ENCODE measurements around the gene EEF1E1.

DNA sequence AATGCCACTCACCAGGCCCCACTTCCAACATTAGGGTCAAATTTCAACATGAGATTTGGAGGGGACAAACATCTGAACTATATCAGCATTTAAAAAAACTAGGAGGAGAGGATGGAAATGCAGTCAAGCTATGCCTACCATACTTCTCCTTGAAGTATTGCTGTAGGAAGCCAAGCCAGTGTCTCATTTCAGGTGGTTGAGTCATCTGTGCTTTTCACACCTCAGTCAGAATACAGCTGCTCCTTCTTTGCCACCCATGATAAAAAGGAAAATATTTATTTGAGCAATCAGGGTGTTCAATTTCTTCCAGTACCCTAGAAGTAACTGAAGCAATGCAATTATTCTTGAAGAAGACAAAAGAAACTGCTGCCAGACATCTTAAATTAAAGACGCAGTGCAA lies 47.0 kb upstream of the EEF1E1 start:
- no peak for TF ChIP-seq CTCF (IDR thresholded peaks at IDR 0.05; ENCODE audit: borderline replicate concordance, extremely low read depth, low read length, poor library complexity, severe bottlenecking)
- TF ChIP-seq EZH2 (IDR thresholded peaks at IDR 0.05; ENCODE audit: borderline replicate concordance, low read depth, low read length, severe bottlenecking), result no peak
